ENCODE measurements around the gene GIT2.
A peak's percentile ranks its signal among the peaks of the same experiment; 100 is the strongest.

Gene GIT2

DNA sequence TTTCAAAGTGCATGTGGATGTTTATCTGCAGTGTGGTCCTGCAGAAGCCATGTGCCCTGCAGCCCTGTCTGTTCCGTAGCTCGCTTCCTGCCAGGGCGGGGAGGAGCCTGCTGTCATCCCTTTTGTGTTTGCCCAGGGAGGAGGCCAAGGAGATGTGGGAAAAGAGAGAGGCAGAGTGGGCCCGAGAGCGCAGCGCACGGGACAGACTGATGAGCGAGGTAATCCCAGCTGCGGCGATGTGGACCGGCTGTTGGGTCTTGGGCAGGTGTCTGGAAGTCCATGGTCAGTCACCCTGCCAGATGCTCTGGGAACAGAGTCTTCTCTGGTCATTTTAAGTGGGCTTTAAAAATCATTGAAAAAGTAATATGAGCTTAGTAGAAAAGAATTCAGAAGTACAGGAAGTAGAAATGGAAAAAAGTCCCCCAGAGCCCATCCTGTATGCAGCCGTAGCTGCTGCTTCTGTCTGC lies 83.3 kb downstream of the GIT2 start:
- DNase-seq = no peak
- peaks cover 93% of the 10 kb centered on the region for H3K36me3 ChIP-seq (ENCODE audit: insufficient read depth, low read length)
- no peak for TF ChIP-seq EZH2 (IDR thresholded peaks at IDR 0.05; ENCODE audit: borderline replicate concordance, low read depth, low read length, severe bottlenecking)
- TF ChIP-seq, protein P1, sequence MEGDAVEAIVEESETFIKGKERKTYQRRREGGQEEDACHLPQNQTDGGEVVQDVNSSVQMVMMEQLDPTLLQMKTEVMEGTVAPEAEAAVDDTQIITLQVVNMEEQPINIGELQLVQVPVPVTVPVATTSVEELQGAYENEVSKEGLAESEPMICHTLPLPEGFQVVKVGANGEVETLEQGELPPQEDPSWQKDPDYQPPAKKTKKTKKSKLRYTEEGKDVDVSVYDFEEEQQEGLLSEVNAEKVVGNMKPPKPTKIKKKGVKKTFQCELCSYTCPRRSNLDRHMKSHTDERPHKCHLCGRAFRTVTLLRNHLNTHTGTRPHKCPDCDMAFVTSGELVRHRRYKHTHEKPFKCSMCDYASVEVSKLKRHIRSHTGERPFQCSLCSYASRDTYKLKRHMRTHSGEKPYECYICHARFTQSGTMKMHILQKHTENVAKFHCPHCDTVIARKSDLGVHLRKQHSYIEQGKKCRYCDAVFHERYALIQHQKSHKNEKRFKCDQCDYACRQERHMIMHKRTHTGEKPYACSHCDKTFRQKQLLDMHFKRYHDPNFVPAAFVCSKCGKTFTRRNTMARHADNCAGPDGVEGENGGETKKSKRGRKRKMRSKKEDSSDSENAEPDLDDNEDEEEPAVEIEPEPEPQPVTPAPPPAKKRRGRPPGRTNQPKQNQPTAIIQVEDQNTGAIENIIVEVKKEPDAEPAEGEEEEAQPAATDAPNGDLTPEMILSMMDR (IDR thresholded peaks at IDR 0.05; ENCODE audit: borderline replicate concordance, extremely low read depth, low read length, poor library complexity, severe bottlenecking) = no peak

GRCh38 chr12:109910969-109911348 lies 85.2 kb downstream of the GIT2 start:
- DNase-seq (peak; percentile 16), ATAC-seq (ENCODE audit: insufficient read depth, low read depth) (peak; percentile 59)
- TF ChIP-seq, protein P1 (IDR thresholded peaks at IDR 0.05; ENCODE audit: borderline replicate concordance, extremely low read depth, low read length, poor library complexity, severe bottlenecking) = peak; percentile 44
- no peak for TF ChIP-seq EZH2 (IDR thresholded peaks at IDR 0.05; ENCODE audit: borderline replicate concordance, low read depth, low read length, severe bottlenecking)
- H3K79me2 ChIP-seq (ENCODE audit: insufficient read depth, low read length) = no peaks in the 10 kb centered on the region
- no peaks in the 10 kb centered on the region for H3K27me3 ChIP-seq (ENCODE audit: insufficient read depth, low read length, poor library complexity)
- no peak overlapping the region for H3K27ac ChIP-seq (ENCODE audit: low read length)
- H3K9me3 ChIP-seq (ENCODE audit: insufficient read depth, low read length, severe bottlenecking) = no peaks in the 10 kb centered on the region
- H3K4me2 ChIP-seq (ENCODE audit: insufficient read depth, low read length) = no peak overlapping the region
- H4K20me1 ChIP-seq (ENCODE audit: insufficient read depth, low read length) = no peaks in the 10 kb centered on the region; the same call in 1 of the 2 replicates
- no peaks in the 10 kb centered on the region for H3K4me1 ChIP-seq (ENCODE audit: insufficient read depth, low read length)
- H2AFZ ChIP-seq (ENCODE audit: low read depth, low read length) = no peak overlapping the region
- no peak overlapping the region for H3K9ac ChIP-seq (ENCODE audit: low read depth, low read length)
- H3K4me3 ChIP-seq (ENCODE audit: low read depth in 1 of 2, low read length in 2 of 2) = no peak overlapping the region
- H3K36me3 ChIP-seq (ENCODE audit: insufficient read depth, low read length) = peaks cover 93% of the 10 kb centered on the region

More for the DNA sequence above, 83.3 kb downstream of the GIT2 start:
- no peak for ATAC-seq (ENCODE audit: insufficient read depth, low read depth)
- H3K9ac ChIP-seq (ENCODE audit: low read depth, low read length) = no peak overlapping the region
- H3K9me3 ChIP-seq (ENCODE audit: insufficient read depth, low read length, severe bottlenecking) = no peaks in the 10 kb centered on the region
- H3K4me3 ChIP-seq (ENCODE audit: low read depth in 1 of 2, low read length in 2 of 2) = no peak overlapping the region
- no peaks in the 10 kb centered on the region for H3K79me2 ChIP-seq (ENCODE audit: insufficient read depth, low read length)
- no peak overlapping the region for H2AFZ ChIP-seq (ENCODE audit: low read depth, low read length)
- H3K27me3 ChIP-seq (ENCODE audit: insufficient read depth, low read length, poor library complexity) = no peaks in the 10 kb centered on the region
- no peaks in the 10 kb centered on the region; the same call in 1 of the 2 replicates for H4K20me1 ChIP-seq (ENCODE audit: insufficient read depth, low read length)
- H3K4me1 ChIP-seq (ENCODE audit: insufficient read depth, low read length) = no peaks in the 10 kb centered on the region
- H3K27ac ChIP-seq (ENCODE audit: low read length) = no peak overlapping the region
- H3K4me2 ChIP-seq (ENCODE audit: insufficient read depth, low read length) = no peak overlapping the region

GRCh38 chr12:109910254-109910968 lies 85.8 kb downstream of the GIT2 start:
- peaks cover 93% of the 10 kb centered on the region for H3K36me3 ChIP-seq (ENCODE audit: insufficient read depth, low read length)
- TF ChIP-seq, protein P1 (IDR thresholded peaks at IDR 0.05; ENCODE audit: borderline replicate concordance, extremely low read depth, low read length, poor library complexity, severe bottlenecking) = no peak
- TF ChIP-seq EZH2 (IDR thresholded peaks at IDR 0.05; ENCODE audit: borderline replicate concordance, low read depth, low read length, severe bottlenecking) = no peak
- ATAC-seq (ENCODE audit: insufficient read depth, low read depth) = no peak

More at GRCh38 chr12:109910254-109910968, 85.8 kb downstream of the GIT2 start:
- DNase-seq = no peak
- Histone ChIP-seq H3K27me3 (ENCODE audit: insufficient read depth, low read length, poor library complexity) (no peaks in the 10 kb centered on the region), H4K20me1 (ENCODE audit: insufficient read depth, low read length) (no peaks in the 10 kb centered on the region; the same call in 1 of the 2 replicates), H3K4me1 (ENCODE audit: insufficient read depth, low read length) (no peaks in the 10 kb centered on the region), H2AFZ (ENCODE audit: low read depth, low read length) (no peak overlapping the region), H3K9me3 (ENCODE audit: insufficient read depth, low read length, severe bottlenecking) (no peaks in the 10 kb centered on the region), H3K79me2 (ENCODE audit: insufficient read depth, low read length) (no peaks in the 10 kb centered on the region), H3K4me3 (ENCODE audit: low read depth in 1 of 2, low read length in 2 of 2) (no peak overlapping the region), H3K9ac (ENCODE audit: low read depth, low read length) (no peak overlapping the region), H3K4me2 (ENCODE audit: insufficient read depth, low read length) (no peak overlapping the region), H3K27ac (ENCODE audit: low read length) (no peak overlapping the region)
